Hepatocyte (in vitro differentiated cells): ENCODE results near the gene FAM107A.

Experiments used
- EZH2 ChIP-seq: fragments of 200-600 bp; sonication (generic); IDR thresholded peaks from 2 replicates; pipeline ENCODE4 v1.6.1; 2016; ENCODE audit warnings: antibody characterized with exemption, mild to moderate bottlenecking, borderline replicate concordance
- EZH2phosphoT487 ChIP-seq: fragments of 200-600 bp; sonication (generic); IDR thresholded peaks from one replicate; pipeline ENCODE4 v1.6.1; 2018; ENCODE audit warnings: antibody characterized with exemption, mild to moderate bottlenecking, low read depth, moderate library complexity; ENCODE audit not compliant: unreplicated experiment, severe bottlenecking
- TF ChIP-seq, protein P1 (sequence below): fragments of 200-600 bp; sonication (generic); IDR thresholded peaks from 2 replicates; pipeline ENCODE4 v1.5.1; 2016; ENCODE audit warnings: antibody characterized with exemption, mild to moderate bottlenecking; ENCODE audit not compliant: poor library complexity

DNA sequence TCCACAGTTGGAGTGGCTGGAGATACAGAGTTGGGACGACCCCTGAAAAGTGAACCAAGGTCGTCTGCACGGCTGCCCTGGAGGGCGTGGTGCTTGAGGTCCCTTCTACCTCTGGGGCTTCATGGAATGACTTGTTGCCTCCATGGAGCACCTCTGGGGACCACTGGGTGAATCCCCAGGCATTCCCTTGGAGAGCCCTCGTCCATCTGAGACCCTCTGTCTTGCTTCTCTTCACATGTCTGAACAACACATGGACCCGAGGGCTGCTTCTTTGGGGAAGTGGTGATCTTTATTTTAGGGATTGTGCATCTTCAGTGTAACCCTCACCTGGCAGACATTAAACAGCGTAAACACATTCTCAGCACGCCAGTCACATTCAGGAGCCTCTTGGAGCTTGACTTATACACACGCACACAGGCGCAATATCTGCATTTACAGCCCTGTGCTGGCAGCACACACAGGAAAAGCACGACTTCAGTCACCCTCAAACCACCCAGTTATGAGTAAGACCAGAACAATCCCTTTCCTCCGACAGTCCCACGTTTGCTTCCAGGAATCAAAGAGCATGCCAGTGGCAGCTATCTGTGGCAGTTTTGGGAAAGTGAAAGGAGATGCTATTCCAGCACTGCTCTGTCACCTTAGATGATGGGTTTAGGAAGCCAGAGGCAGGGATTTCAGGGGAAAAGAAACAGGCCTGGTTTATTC is 12.6 kb downstream of the FAM107A start:
- TF ChIP-seq, protein P1, sequence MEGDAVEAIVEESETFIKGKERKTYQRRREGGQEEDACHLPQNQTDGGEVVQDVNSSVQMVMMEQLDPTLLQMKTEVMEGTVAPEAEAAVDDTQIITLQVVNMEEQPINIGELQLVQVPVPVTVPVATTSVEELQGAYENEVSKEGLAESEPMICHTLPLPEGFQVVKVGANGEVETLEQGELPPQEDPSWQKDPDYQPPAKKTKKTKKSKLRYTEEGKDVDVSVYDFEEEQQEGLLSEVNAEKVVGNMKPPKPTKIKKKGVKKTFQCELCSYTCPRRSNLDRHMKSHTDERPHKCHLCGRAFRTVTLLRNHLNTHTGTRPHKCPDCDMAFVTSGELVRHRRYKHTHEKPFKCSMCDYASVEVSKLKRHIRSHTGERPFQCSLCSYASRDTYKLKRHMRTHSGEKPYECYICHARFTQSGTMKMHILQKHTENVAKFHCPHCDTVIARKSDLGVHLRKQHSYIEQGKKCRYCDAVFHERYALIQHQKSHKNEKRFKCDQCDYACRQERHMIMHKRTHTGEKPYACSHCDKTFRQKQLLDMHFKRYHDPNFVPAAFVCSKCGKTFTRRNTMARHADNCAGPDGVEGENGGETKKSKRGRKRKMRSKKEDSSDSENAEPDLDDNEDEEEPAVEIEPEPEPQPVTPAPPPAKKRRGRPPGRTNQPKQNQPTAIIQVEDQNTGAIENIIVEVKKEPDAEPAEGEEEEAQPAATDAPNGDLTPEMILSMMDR: no peak
- TF ChIP-seq EZH2 (no peak), EZH2phosphoT487 (no peak)
